Hematopoietic multipotent progenitor cell treated with erythropoietin and hydrocortisone succinate and interleukin-3 and kit ligand, for 8 days (in vitro differentiated cells): ENCODE measurements around the gene KCNJ10.

ENCODE experiments used
- DNase-seq: peaks from one replicate; pipeline ENCODE4 v3.0.0-alpha.2; 2015

Gene KCNJ10

GRCh38 chr1:160082926-160083325 is 13.0 kb upstream of the KCNJ10 start:
- no peak for DNase-seq

GRCh38 chr1:160082487-160082886 is 12.5 kb upstream of the KCNJ10 start:
- no peak for DNase-seq

- no peak for DNase-seq
These were observed 11.4 kb upstream of the KCNJ10 start, which contains the start of gene KCNJ9 for GRCh38 chr1:160081261-160081936. Gene KCNJ9 (plus strand): TSS chr1:160081538. CDS start chr1:160084031, 2,493 bp downstream.

- no peak for DNase-seq
These were observed 10.6 kb upstream of the KCNJ10 start for GRCh38 chr1:160080381-160081100.

GRCh38 chr1:160079448-160079847 is 9.5 kb upstream of the KCNJ10 start:
- no peak for DNase-seq

GRCh38 chr1:160078512-160079195 is 8.7 kb upstream of the KCNJ10 start:
- peak; percentile 75 for DNase-seq

- no peak for DNase-seq
These were observed 7.5 kb upstream of the KCNJ10 start for GRCh38 chr1:160077486-160077885.

GRCh38 chr1:160076295-160076694 is 6.3 kb upstream of the KCNJ10 start:
- DNase-seq = no peak

- no peak for DNase-seq
These were observed 5.9 kb upstream of the KCNJ10 start for GRCh38 chr1:160075836-160076235.

GRCh38 chr1:160074865-160075264 is 4.9 kb upstream of the KCNJ10 start:
- DNase-seq = no peak

GRCh38 chr1:160071289-160071688 is 1.3 kb upstream of the KCNJ10 start:
- no peak for DNase-seq

GRCh38 chr1:160070243-160071163 is 543 bp upstream of the KCNJ10 start:
- peak; percentile 39 for DNase-seq

GRCh38 chr1:160068225-160068624 is 1.7 kb downstream of the KCNJ10 start:
- no peak for DNase-seq

GRCh38 chr1:160066829-160067745 is 2.9 kb downstream of the KCNJ10 start:
- DNase-seq = no peak

- no peak for DNase-seq
These were observed 5.2 kb downstream of the KCNJ10 start for GRCh38 chr1:160064746-160065145.

- no peak for DNase-seq
These were observed 5.8 kb downstream of the KCNJ10 start for GRCh38 chr1:160064164-160064563.

- DNase-seq = no peak
These were observed 6.8 kb downstream of the KCNJ10 start for GRCh38 chr1:160063176-160063575.

- no peak for DNase-seq
These were observed 7.8 kb downstream of the KCNJ10 start for GRCh38 chr1:160062230-160062532.

- no peak for DNase-seq
These were observed 8.4 kb downstream of the KCNJ10 start for GRCh38 chr1:160061369-160062229.

- no peak for DNase-seq
These were observed 11.9 kb downstream of the KCNJ10 start for GRCh38 chr1:160058087-160058486.

GRCh38 chr1:160056648-160057169 is 13.3 kb downstream of the KCNJ10 start:
- DNase-seq = no peak
